HepG2 (cell line): ENCODE measurements around the gene KLF6. TPM values are rescaled to one million over a fixed set of nuclear protein-coding genes. Genes with fewer than 3 reads are reported as not detected.

ENCODE experiments used
- ADNP ChIP-seq: sonication (generic); formaldehyde crosslinking; IDR thresholded peaks from 2 replicates; pipeline ENCODE4 v1.4.0; 2020; ENCODE audit warnings: missing genetic modification reagents
- BCL3 ChIP-seq: sonication (generic); formaldehyde crosslinking; IDR thresholded peaks from 2 replicates; pipeline ENCODE4 v1.5.1; 2020; ENCODE audit warnings: mild to moderate bottlenecking, missing genetic modification reagents, moderate library complexity
- CBX2 ChIP-seq, 2 experiments: fragments of 200-600 bp in 1 of 2; sonication (generic); formaldehyde crosslinking in 1 of 2; IDR thresholded peaks; 2 replicates each; pipeline versions ENCODE4 v1.7.0 to v1.8.1; 2018 to 2022; ENCODE audit warnings: low read depth in 2 of 2, low read length in 1 of 2, mild to moderate bottlenecking in 1 of 2, missing genetic modification reagents in 1 of 2
- GMEB1 ChIP-seq: sonication (generic); formaldehyde crosslinking; IDR thresholded peaks from 2 replicates; pipeline ENCODE4 v1.5.1; 2020; ENCODE audit warnings: missing genetic modification reagents, mild to moderate bottlenecking, borderline replicate concordance
- HBP1 ChIP-seq: IDR thresholded peaks from 2 replicates; pipeline ENCODE4 v1.6.1; 2016; ENCODE audit warnings: low read depth, control low read depth
- HMG20A ChIP-seq: IDR thresholded peaks from 2 replicates; pipeline ENCODE4 v1.6.1; 2016; ENCODE audit warnings: borderline replicate concordance
- KIAA2018 ChIP-seq: sonication (generic); formaldehyde crosslinking; IDR thresholded peaks from 2 replicates; pipeline ENCODE4 v1.5.0; 2020; ENCODE audit warnings: mild to moderate bottlenecking, missing genetic modification reagents, borderline replicate concordance
- NKX3-1 ChIP-seq: sonication (generic); formaldehyde crosslinking; IDR thresholded peaks from 2 replicates; pipeline ENCODE4 v1.5.0; 2020; ENCODE audit warnings: missing genetic modification reagents
- POLR2G ChIP-seq: fragments of 200-400 bp; formaldehyde crosslinking; IDR thresholded peaks from 2 replicates; pipeline ENCODE4 v1.6.1; 2018; ENCODE audit warnings: mild to moderate bottlenecking, low read depth, low read length, moderate library complexity
- SRSF4 ChIP-seq: fragments of 200-400 bp; formaldehyde crosslinking; IDR thresholded peaks from one replicate; pipeline ENCODE4 v1.6.1; 2018; ENCODE audit warnings: mild to moderate bottlenecking, low read depth, low read length, moderate library complexity; ENCODE audit not compliant: poor library complexity, severe bottlenecking
- TCF7 ChIP-seq: sonication (generic); IDR thresholded peaks from 2 replicates; pipeline ENCODE4 v1.6.1; 2016; ENCODE audit warnings: antibody characterized with exemption, low read depth
- ZMYM2 ChIP-seq: sonication (generic); formaldehyde crosslinking; IDR thresholded peaks from 2 replicates; pipeline ENCODE4 v1.8.0; 2022; ENCODE audit warnings: mild to moderate bottlenecking, missing genetic modification reagents
- ZNF256 ChIP-seq: sonication (generic); formaldehyde crosslinking; conservative IDR thresholded peaks from 2 replicates; pipeline ENCODE4 v1.4.0; 2020; ENCODE audit warnings: missing genetic modification reagents
- ZNF367 ChIP-seq: sonication (generic); formaldehyde crosslinking; IDR thresholded peaks from 2 replicates; pipeline ENCODE4 v1.4.0; 2020; ENCODE audit warnings: missing genetic modification reagents, borderline replicate concordance
- polyA plus RNA-seq, 8 experiments: library from polyadenylated mRNA; depleted of rRNA in 3 of 8; stranded (reverse) in 7 of 8; unstranded in 1 of 8; fragments of >200 nt; fragmentation: Illumina TruSeq in 4 of 8; extraction: Trizol in 4 of 8; gene quantifications; 2 replicates each; pipeline versions ENCODE4 v1.2.1 to v1.2.3, GENCODE V29; 2011 to 2016; ENCODE audit warnings: low read depth in 4 of 8, missing spikeins in 1 of 8, mixed read lengths in 1 of 8; ENCODE audit not compliant: insufficient read depth in 1 of 8
- total RNA-seq, 5 experiments: library from RNA; depleted of rRNA; stranded (reverse); fragments of >200 nt; fragmentation: Illumina TruSeq; extraction: Trizol; gene quantifications; 2 replicates each; pipeline ENCODE4 v1.2.3, GENCODE V29; 2016; ENCODE audit warnings: low read depth in 1 of 5

KLF6 gene
- total and polyA plus RNA-seq, 2 of the 13 experiments (the other 11 are each of a cell fraction or from before 2014, with no cell fraction given): 27.0 to 71.9 TPM

GRCh38 chr10:3740157-3740871 is 44.7 kb downstream of the KLF6 start (continued):
- TF ChIP-seq GMEB1 (CRISPR knock-in tag) (peak; percentile 21; the same call in 1 of the 2 replicates), POLR2G (no peak), SRSF4 (no peak), HBP1 (CRISPR knock-in tag) (no peak), ZNF367 (CRISPR knock-in tag) (no peak), ZNF256 (CRISPR knock-in tag) (no peak), ADNP (CRISPR knock-in tag) (no peak), BCL3 (no peak), ZMYM2 (CRISPR knock-in tag) (no peak), HMG20A (peak; percentile 79; the same call in 1 of the 2 replicates), NKX3-1 (CRISPR knock-in tag) (no peak; the same call in 1 of the 2 replicates), KIAA2018 (CRISPR knock-in tag) (no peak), CBX2 (IDR thresholded peaks at IDR 0.05; ENCODE audit: low read depth, low read length) (no peak), CBX2 (CRISPR knock-in tag; IDR thresholded peaks at IDR 0.05; ENCODE audit: low read depth) (no peak), TCF7 (peak; percentile 72)
